Embryonic facial prominence (tissue), 1 donor: ENCODE data around the gene IQSEC3.
"Not testable (repeated sequence)": the region's sequence is repeated elsewhere in the genome, so short reads cannot be mapped to it uniquely, and the experiment has no call there.

Experiments used
- DNase-seq: peaks from one replicate; pipeline ENCODE4 v3.0.0-alpha.2; 2016; ENCODE audit errors: extremely low spot score

Gene IQSEC3

GRCh38 chr12:111699-112493 is 45.3 kb downstream of the IQSEC3 start:
- DNase-seq, result no peak

- DNase-seq, result no peak
These were observed 46.8 kb downstream of the IQSEC3 start for GRCh38 chr12:113347-113746.

- DNase-seq, result no peak
These were observed 48.2 kb downstream of the IQSEC3 start for GRCh38 chr12:114626-115211.

DNA sequence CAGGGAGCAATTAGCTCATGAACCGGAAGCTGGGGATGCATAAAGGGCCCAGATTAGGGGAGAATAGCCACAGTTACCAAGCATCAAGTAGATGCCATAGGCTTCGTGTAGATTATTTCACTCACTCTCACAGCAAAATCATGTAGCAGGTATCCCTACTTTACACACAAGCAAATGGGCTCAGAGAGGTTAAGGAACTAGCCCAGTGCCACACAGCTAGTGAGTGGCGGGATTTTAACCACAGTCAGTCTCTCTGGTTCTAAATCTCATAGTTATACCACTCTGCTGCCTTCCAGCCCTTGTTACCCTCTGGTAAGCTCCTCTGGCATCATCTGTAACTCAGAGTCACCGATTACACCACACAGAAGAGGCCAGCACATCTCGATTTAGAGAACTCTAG is 49.0 kb downstream of the IQSEC3 start:
- DNase-seq, result no peak

DNA sequence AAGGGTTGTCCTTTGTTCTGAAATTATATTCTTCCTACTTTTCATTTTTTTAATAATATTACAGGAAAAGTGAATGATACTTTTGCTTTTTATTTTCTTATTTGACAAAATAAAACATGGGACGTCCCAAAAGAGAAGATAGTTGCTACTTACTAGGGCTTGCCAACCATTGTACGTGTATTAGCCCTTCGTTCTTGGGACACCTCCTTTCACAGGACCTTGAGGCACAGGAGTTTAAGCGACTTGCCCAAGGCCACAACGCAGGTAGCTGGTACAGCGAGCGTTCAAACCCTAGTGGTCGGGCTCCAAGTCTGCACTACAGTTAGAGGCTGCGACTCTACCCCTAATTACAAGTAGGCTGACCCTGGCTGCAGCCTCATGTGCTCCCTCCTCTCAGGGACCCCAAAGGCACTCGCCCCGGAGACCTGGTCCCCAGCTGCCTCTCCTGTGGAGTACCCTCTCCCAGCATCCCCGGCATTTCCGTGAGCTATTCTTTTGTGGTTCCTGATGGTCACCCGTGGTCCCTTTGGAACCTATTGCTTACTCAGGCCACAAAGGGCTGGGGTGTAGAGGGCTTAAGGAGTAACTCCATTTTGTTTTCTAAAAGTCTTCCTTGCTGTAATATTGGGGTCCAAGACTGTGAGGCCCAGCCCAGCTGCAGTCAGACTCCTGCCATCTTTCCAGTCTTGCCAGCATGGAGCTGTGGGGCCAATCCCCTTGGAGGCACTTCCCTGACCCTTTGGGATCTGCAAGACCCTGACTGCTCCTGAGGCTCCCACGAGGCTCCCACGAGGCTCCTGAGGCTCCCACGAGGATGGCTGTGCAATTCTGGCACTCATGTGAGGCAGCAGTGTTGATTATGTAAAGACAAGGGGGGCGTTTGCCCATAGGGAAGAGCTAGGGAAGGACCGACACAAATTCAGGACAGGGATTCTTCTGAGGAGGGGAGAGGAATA is 49.7 kb downstream of the IQSEC3 start:
- DNase-seq, result no peak

DNA sequence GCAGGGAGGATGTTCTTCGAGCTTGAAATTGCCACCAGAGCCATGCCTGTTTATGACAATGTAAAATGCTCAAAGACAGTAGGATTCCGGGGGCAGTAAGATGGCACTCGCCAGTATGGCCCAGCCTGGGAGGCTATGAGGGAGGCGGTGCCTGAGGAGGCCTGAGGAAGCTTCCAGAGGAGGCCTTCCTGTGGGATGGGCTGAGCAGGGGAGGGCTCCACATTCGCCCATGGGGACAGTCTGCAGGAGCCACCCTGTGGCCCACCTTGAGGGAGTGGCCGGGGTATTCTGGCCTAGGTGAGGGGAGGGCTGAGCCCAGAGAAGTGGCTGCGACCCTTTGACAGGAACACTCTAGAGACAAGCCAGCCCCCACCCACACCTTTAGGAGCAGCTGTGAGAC is 50.7 kb downstream of the IQSEC3 start:
- DNase-seq, result no peak

DNA sequence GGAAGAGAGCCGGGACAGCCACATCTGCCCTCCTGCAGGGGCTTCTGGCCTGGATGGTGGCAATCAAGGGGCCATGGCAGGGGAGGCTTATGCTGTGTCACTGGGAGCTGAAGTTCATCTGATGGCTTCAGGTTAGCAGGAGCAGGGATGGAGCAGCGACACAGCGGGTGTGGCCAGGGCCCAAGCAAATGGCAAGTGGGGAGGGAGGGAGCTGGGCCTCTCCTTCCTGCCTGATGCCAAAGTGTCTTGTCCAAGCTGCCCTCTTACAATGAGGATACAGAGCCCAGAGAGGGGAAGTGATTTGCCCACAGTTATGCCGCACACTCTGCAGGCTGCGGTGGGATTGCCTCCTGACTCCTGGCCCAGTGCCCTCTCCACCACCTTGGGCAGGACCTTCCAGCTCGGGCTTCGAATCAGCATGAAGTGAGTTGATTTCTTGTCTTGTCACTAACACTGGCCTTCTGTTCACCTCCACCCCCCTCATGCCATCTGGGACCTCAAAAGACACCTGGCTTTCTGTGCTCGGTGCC is 51.3 kb downstream of the IQSEC3 start:
- no peak for DNase-seq

- DNase-seq, result no peak
These were observed 52.0 kb downstream of the IQSEC3 start for GRCh38 chr12:118591-118990.

DNA sequence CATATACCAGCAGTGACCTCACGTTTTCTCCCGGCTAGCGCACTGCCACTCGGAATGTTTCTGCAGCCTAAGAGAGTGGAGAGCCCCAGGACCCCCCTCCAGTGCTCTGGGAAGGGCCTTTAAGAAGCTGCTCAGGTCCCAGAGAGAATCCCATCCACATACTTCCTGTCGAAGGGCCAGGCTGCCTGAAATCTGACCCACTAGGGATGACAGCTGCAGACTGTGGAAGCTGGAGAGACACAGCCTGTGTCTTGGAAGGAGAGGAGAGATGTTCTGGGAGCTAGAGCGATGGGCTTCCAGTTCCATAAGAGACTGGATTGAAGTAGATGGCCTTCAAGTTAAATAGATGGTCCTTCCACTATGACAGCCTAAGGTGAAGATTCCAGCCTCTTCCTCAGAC is 54.4 kb downstream of the IQSEC3 start:
- no peak for DNase-seq

GRCh38 chr12:121647-122046 is 55.1 kb downstream of the IQSEC3 start:
- DNase-seq, result no peak

- no peak for DNase-seq
These were observed 58.5 kb downstream of the IQSEC3 start for GRCh38 chr12:125075-125474.

DNA sequence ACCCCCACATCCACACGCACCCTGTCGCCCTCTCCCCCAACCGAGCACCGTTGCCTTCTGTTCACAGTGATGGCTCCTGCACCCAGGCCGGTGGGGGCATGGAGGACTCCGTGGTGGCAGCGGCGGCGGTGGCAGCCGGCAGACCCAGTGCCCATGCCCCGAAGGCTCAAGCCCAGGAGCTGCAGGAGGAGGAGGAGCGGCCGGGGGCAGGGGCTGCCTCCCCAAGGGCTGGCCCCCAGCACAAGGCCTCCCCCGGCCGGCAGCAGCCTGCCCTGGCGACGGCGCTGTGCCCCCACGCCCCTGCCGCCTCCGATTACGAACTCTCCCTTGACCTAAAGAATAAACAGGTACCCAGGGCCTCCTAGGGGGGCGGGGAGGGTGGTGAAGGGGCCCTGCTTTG is 59.0 kb downstream of the IQSEC3 start:
- no peak for DNase-seq

DNA sequence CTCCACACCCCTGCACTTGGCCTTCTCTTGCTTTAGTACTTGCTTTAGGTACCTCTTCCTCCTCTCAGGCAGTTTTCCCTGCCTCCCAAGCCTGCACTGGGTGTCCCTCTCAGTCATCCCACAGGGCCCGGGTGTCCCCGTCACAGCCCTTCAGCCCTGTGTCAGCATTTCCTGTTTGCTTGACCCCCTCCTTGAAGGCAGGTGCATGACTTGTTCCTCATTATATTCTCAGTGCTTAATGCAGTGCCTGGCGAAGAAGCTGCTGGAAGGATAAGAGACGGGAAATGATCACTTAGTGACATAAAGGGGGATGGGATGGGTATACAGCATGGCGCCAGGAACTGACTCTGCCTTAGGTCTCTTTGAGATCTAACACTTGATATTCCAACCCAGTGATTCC is 61.5 kb downstream of the IQSEC3 start:
- no peak for DNase-seq

- DNase-seq, result no peak
These were observed 62.4 kb downstream of the IQSEC3 start for GRCh38 chr12:129001-129400.

DNA sequence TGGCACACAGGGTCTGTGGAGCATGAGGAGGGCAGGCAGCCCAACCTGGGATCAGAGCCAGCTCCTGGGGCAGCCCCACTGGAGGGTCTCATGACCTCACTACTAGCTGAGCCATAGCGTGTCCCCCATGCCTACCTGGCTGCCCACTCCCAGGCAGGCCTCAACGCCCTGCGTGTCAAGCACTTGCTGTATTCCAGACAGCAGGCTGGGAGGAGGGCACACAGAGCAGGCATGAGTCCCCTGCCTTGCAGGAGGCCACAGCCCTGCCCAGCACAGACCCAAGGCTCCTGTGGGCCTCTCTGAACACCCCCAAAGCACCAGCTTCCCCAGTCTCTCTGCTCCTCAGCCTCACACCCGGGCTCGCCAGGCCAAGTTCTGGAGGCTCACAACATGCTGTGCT is 64.0 kb downstream of the IQSEC3 start:
- DNase-seq, result no peak

GRCh38 chr12:131008-131407 is 64.4 kb downstream of the IQSEC3 start:
- no peak for DNase-seq

DNA sequence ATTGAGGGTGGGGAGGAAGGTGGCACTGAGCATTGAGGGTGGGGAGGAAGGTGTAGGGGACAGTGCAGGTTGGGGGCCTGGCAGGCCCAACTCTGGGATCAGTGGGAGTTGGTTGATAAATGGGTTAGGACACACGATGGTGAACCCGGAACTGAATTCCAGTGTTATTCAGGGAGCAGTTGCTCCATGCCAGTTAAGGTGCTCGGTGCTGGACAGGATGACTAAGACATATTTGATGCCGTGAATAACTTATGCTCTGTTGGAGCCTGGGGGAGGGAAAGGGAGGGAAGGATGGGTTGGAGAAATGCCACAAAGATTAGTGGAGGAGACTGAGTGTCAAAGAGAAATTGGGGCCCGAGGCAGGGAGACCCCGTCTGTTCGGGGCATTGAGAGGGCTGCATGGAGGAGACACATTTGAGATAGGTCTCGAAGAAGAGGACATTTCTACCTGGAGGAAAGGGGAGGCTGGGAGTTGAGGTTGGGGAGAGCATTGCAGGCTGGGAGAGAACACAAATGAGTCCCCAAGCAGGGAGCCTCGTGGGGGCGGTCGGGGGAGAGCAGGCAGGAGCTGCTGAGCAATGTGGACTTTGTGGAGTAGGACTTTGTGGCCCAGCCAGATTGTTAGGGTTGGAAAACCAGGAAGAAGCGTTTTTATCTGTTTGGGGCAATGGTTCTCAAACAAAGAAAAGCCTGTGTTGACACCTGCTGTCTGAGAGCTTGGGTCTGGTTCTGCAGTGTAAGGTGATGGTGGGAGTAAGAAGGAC is 65.3 kb downstream of the IQSEC3 start:
- no peak for DNase-seq

DNA sequence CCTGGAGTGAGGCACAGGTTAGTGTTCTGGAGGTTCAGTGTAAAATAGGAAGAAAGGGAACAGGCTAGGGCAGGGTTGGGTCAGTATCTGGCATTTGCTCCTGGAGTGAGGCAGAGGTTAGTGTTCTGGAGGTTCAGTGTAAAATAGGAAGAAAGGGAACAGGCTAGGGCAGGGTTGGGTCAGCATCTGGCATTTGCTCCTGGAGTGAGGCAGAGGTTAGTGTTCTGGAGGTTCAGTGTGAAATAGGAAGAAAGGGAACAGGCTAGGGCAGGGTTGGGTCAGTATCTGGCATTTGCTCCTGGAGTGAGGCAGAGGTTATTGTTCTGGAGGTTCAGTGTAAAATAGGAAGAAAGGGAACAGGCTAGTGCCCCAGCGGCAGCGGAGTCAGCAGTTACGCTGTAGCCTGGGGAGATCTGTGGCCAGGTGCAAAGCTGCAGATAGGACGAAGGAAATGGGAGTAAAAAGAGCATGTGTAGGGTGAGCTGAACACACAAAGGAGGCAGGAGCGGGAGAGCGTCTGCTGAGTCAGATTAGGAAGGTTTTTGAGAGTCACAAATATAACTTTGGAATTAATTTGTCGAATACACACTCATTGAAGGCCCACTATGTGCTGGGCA is 67.2 kb downstream of the IQSEC3 start:
- not testable (repeated sequence) for DNase-seq

GRCh38 chr12:135138-135537 is 68.6 kb downstream of the IQSEC3 start:
- no peak for DNase-seq

- no peak for DNase-seq
These were observed 71.8 kb downstream of the IQSEC3 start for GRCh38 chr12:138171-138897.
